B cell (primary cell): ENCODE data around the gene ETV6. TPM values are rescaled to one million over a fixed set of nuclear protein-coding genes. Genes with fewer than 3 reads are reported as not detected.

ENCODE experiments used
- ATAC-seq: fragments of 200-7000 bp; cut with Tn5 transposase; one replicate; pipeline ENCODE4 v1.10.0; 2021; ENCODE audit warnings: low read depth, mild to moderate bottlenecking, moderate number of reproducible peaks, moderate library complexity
- CTCF ChIA-PET: fragments of 350-600 bp; sonication (Branson Sonifier 250); formaldehyde crosslinking; loops from one replicate; lab custom pipeline; 2021; ENCODE audit warnings: antibody characterized with exemption, inconsistent platforms; lab: Charles Lee
- POLR2A ChIA-PET: fragments of 350-600 bp; sonication (Branson Sonifier 250); formaldehyde crosslinking; loops from one replicate; lab custom pipeline; 2021; ENCODE audit warnings: antibody characterized with exemption; lab: Charles Lee
- DNase-seq: peaks from one replicate; pipeline ENCODE4 v3.0.0; 2013
- H2AFZ ChIP-seq: 2 replicates; pipeline ENCODE4 v1.6.1; 2012; ENCODE audit warnings: mild to moderate bottlenecking, low read depth, low read length; ENCODE audit not compliant: insufficient read depth, poor library complexity, severe bottlenecking
- H3K27ac ChIP-seq, 2 donors: 1 replicate in 1 of 2; 2 replicates in 1 of 2; pipeline ENCODE4 v1.5.1; 2012 to 2013; ENCODE audit warnings: low read length in 2 of 2, mild to moderate bottlenecking in 2 of 2, moderate library complexity in 1 of 2
- H3K27me3 ChIP-seq, 4 experiments: fragments of 200-600 bp in 1 of 4; sonication (generic) in 1 of 4; replicated peaks in 1 of 4; 1 replicate in 2 of 4; 2 replicates in 2 of 4; pipeline versions ENCODE4 v1.6.1 to v1.7.0; 2013 to 2016; ENCODE audit warnings: low read length in 3 of 4, mild to moderate bottlenecking in 2 of 4, mixed read lengths in 1 of 4, moderate library complexity in 1 of 4; ENCODE audit not compliant: insufficient read depth in 4 of 4, control insufficient read depth in 3 of 4; ENCODE audit errors: control extremely low read depth in 1 of 4
- H3K36me3 ChIP-seq, 2 experiments: replicated peaks in 1 of 2; 1 replicate in 1 of 2; 2 replicates in 1 of 2; pipeline versions ENCODE4 v1.6.1 to v1.7.1; 2013; ENCODE audit warnings: low read length in 1 of 2; ENCODE audit not compliant: insufficient read depth in 2 of 2, control insufficient read depth in 1 of 2; ENCODE audit errors: control extremely low read depth in 1 of 2, extremely low read depth in 1 of 2
- H3K4me1 ChIP-seq, 2 donors: fragments of 200-600 bp in 1 of 2; sonication (generic) in 1 of 2; 1 replicate in 1 of 2; 2 replicates in 1 of 2; pipeline versions ENCODE4 v1.5.1 to v1.6.1; 2013 to 2017; ENCODE audit warnings: low read length in 2 of 2; ENCODE audit not compliant: control insufficient read depth in 2 of 2, insufficient read depth in 2 of 2
- H3K4me2 ChIP-seq: replicated peaks from 2 replicates; pipeline ENCODE3; 2012; ENCODE audit warnings: mild to moderate bottlenecking, low read depth, low read length; ENCODE audit not compliant: poor library complexity, severe bottlenecking
- H3K4me3 ChIP-seq, 5 experiments: fragments of 200-600 bp in 1 of 5; sonication (generic) in 1 of 5; 1 replicate in 3 of 5; 2 replicates in 2 of 5; pipeline versions ENCODE4 v1.5.1 to v1.7.0; 2011 to 2016; ENCODE audit warnings: low read length in 4 of 5, mild to moderate bottlenecking in 4 of 5, low read depth in 2 of 5, control low read depth in 1 of 5, moderate library complexity in 1 of 5; ENCODE audit not compliant: insufficient read depth in 1 of 5; ENCODE audit errors: control extremely low read depth in 1 of 5, extremely low read depth in 1 of 5
- H3K79me2 ChIP-seq: fragments of 200-600 bp; sonication (generic); one replicate; pipeline ENCODE4 v1.6.0; 2016; ENCODE audit warnings: low read length; ENCODE audit not compliant: control insufficient read depth, insufficient read depth
- H3K9ac ChIP-seq: fragments of 200-600 bp; sonication (generic); 2 replicates; pipeline ENCODE4 v1.6.1; 2017; ENCODE audit warnings: mild to moderate bottlenecking, low read length, moderate library complexity
- H3K9me3 ChIP-seq, 3 donors: one replicate each; pipeline versions ENCODE4 v1.6.1 to v1.7.1; 2013; ENCODE audit warnings: low read length in 2 of 3; ENCODE audit not compliant: control insufficient read depth in 2 of 3, insufficient read depth in 1 of 3; ENCODE audit errors: control extremely low read depth in 1 of 3
- H4K20me1 ChIP-seq: 2 replicates; pipeline ENCODE4 v1.6.0; 2012; ENCODE audit warnings: mild to moderate bottlenecking, low read length; ENCODE audit not compliant: insufficient read depth, control insufficient read depth, poor library complexity, severe bottlenecking
- H3K27ac Mint-ChIP-seq: one replicate; pipeline ENCODE4 v1.8.0; 2021; ENCODE audit warnings: mixed read lengths
- H3K27me3 Mint-ChIP-seq: one replicate; pipeline ENCODE4 v1.8.0; 2021; ENCODE audit warnings: mixed read lengths
- H3K4me1 Mint-ChIP-seq: one replicate; pipeline ENCODE4 v1.8.0; 2021; ENCODE audit warnings: mixed read lengths
- H3K4me3 Mint-ChIP-seq: one replicate; pipeline ENCODE4 v1.8.0; 2021; ENCODE audit warnings: mixed read lengths
- H3K9me3 Mint-ChIP-seq: one replicate; pipeline ENCODE4 v1.8.0; 2022; ENCODE audit warnings: mixed read lengths; ENCODE audit not compliant: insufficient read depth
- CTCF ChIP-seq: fragments of 200-600 bp; IDR thresholded peaks from one replicate; pipeline ENCODE4 v1.8.0; 2022; ENCODE audit warnings: antibody characterized with exemption, mild to moderate bottlenecking
- EZH2 ChIP-seq: IDR thresholded peaks from 2 replicates; pipeline ENCODE4 v1.6.1; 2012; ENCODE audit warnings: borderline replicate concordance, low read depth, mild to moderate bottlenecking, moderate library complexity, low read length; ENCODE audit not compliant: insufficient read depth, poor library complexity, severe bottlenecking
- WGBS: methylation state at CpG from one replicate; pipeline ENCODE4 v1.1.5; 2013; ENCODE audit warnings: missing lambda C conversion rate; ENCODE audit not compliant: insufficient coverage; 5-methylcytosine and 5-hydroxymethylcytosine counted together
- intact Hi-C: fragments of 100-400 bp; cut with micrococcal nuclease; formaldehyde crosslinking; loops from one replicate; pipeline ENCODE4 v1.10.0; 2022
- polyA plus RNA-seq: library from polyadenylated mRNA; depleted of rRNA; stranded (reverse); fragments of >200 nt; gene quantifications from 2 replicates; pipeline ENCODE4 v1.2.3, GENCODE V29; 2012
- total RNA-seq, 2 donors: library from RNA; stranded (reverse); fragments of 120-200 nt in 1 of 2; gene quantifications; 1 replicate in 1 of 2; 2 replicates in 1 of 2; pipeline versions ENCODE4 v1.2.3 to v1.2.4, GENCODE V29; 2013 to 2022

ETV6 gene
- total and polyA plus RNA-seq, 2 donors (not counting 1 experiment from before 2014, with no cell fraction given), result 17.4 to 123 TPM

- H3K9me3 ChIP-seq, result no peaks in the 10 kb centered on the region
- peak overlapping the region; percentile 5 for H3K4me2 ChIP-seq
Measured at GRCh38 chr12:11734580-11735180, 85.2 kb downstream of the ETV6 start.

More at GRCh38 chr12:11734580-11735180, 85.2 kb downstream of the ETV6 start:
- ChIA-PET POLR2A (interaction anchor here (0.7 kb wide), 1 partner anchor 15 kb away, joined by 3 read pairs; no protein-coding TSS in a partner anchor), CTCF (interaction anchor here (0.7 to 5.6 kb wide), 3 partner anchors 10 to 90 kb away, joined by 3 to 31 read pairs (median 3); no protein-coding TSS in a partner anchor)
- Mint-ChIP-seq H3K27me3 (no peaks in the 10 kb centered on the region), H3K4me3 (peak overlapping the region; percentile 8), H3K27ac (peak overlapping the region; percentile 22), H3K4me1 (peaks cover 85% of the 10 kb centered on the region), H3K9me3 (no peaks in the 10 kb centered on the region)
- Histone ChIP-seq H3K27me3 (no peaks in the 10 kb centered on the region), H3K36me3 (peaks cover 0 to 4% of the 10 kb centered on the region in 2 experiments), H3K79me2 (peaks cover 64% of the 10 kb centered on the region), H3K4me1 (peaks cover 49 to 55% of the 10 kb centered on the region in 2 donors), H3K4me3 (no peak overlapping the region), H4K20me1 (peaks cover 68% of the 10 kb centered on the region), H3K27ac (no peak overlapping the region), H2AFZ (no peak overlapping the region), H3K9ac (no peak overlapping the region)
- DNase-seq (no peak), ATAC-seq (no peak)
- TF ChIP-seq CTCF, result no peak
- TF ChIP-seq EZH2, result no peak
- intact Hi-C loops, result loop anchor here (5.0 to 10.0 kb wide), 3 partner anchors 298 to 980 kb away; partner anchors contain the start of genes BORCS5, CDKN1B and MANSC1
- WGBS, result no CpG with 5 or more reads among the region's 5 CpGs
